Liver (tissue), 9 donors: ENCODE results near the gene KNOP1. TPM values are rescaled to one million over a fixed set of nuclear protein-coding genes. Genes with fewer than 3 reads are reported as not detected.

Source experiments
- DNase-seq: peaks from one replicate; pipeline ENCODE4 v3.0.0-alpha.2; 2017; ENCODE audit warnings: low spot score
- H3K27ac ChIP-seq, 2 donors: one replicate each; pipeline ENCODE4 v1.7.0; 2013; ENCODE audit warnings: inconsistent platforms in 2 of 2, low read length in 2 of 2, control low read depth in 1 of 2, low read depth in 1 of 2, mild to moderate bottlenecking in 1 of 2
- H3K27me3 ChIP-seq, 4 donors: one replicate each; pipeline versions ENCODE4 v1.6.1 to v1.7.0; 2013; ENCODE audit warnings: low read length in 3 of 4, inconsistent platforms in 1 of 4, mild to moderate bottlenecking in 1 of 4, moderate library complexity in 1 of 4; ENCODE audit not compliant: control insufficient read depth in 4 of 4, insufficient read depth in 4 of 4
- H3K36me3 ChIP-seq, 4 donors: one replicate each; pipeline versions ENCODE4 v1.6.1 to v1.7.0; 2013; ENCODE audit warnings: low read length in 3 of 4, mild to moderate bottlenecking in 3 of 4, low read depth in 1 of 4, moderate library complexity in 1 of 4; ENCODE audit not compliant: control insufficient read depth in 4 of 4, insufficient read depth in 3 of 4
- H3K4me1 ChIP-seq, 4 donors: one replicate each; pipeline versions ENCODE4 v1.6.1 to v1.7.0; 2013; ENCODE audit warnings: low read length in 3 of 4, mild to moderate bottlenecking in 3 of 4, moderate library complexity in 1 of 4; ENCODE audit not compliant: control insufficient read depth in 4 of 4, insufficient read depth in 4 of 4
- H3K4me3 ChIP-seq, 3 donors: one replicate each; pipeline versions ENCODE4 v1.6.1 to v1.7.0; 2013; ENCODE audit warnings: low read length in 3 of 3, control low read depth in 1 of 3, low read depth in 1 of 3, mild to moderate bottlenecking in 1 of 3
- H3K9ac ChIP-seq, 2 donors: one replicate each; pipeline ENCODE4 v1.7.0; 2013; ENCODE audit warnings: low read length in 2 of 2, mild to moderate bottlenecking in 2 of 2, moderate library complexity in 2 of 2, control low read depth in 1 of 2, low read depth in 1 of 2
- H3K9me3 ChIP-seq, 4 donors: one replicate each; pipeline versions ENCODE4 v1.6.1 to v1.7.0; 2013; ENCODE audit warnings: low read length in 3 of 4; ENCODE audit not compliant: control insufficient read depth in 4 of 4
- EGR1 ChIP-seq, 2 donors: IDR thresholded peaks; 2 replicates each; pipeline ENCODE4 v1.6.1; 2016 to 2018; ENCODE audit warnings: antibody characterized with exemption in 2 of 2, low read depth in 2 of 2
- FOXA1 ChIP-seq: IDR thresholded peaks from 2 replicates; pipeline ENCODE4 v1.6.1; 2016; ENCODE audit warnings: antibody characterized with exemption
- FOXA2 ChIP-seq: IDR thresholded peaks from 2 replicates; pipeline ENCODE4 v1.6.1; 2016; ENCODE audit warnings: antibody characterized with exemption
- GABPA ChIP-seq, 2 donors: IDR thresholded peaks in 1 of 2; conservative IDR thresholded peaks in 1 of 2; 2 replicates each; pipeline ENCODE4 v1.6.1; 2016; ENCODE audit warnings: antibody characterized with exemption in 2 of 2, mild to moderate bottlenecking in 1 of 2, moderate library complexity in 1 of 2
- HNF4A ChIP-seq, 2 donors: conservative IDR thresholded peaks; 2 replicates each; pipeline ENCODE4 v1.6.1; 2016; ENCODE audit warnings: antibody characterized with exemption in 2 of 2, mild to moderate bottlenecking in 2 of 2
- HNF4G ChIP-seq: IDR thresholded peaks from 2 replicates; pipeline ENCODE4 v1.6.1; 2016; ENCODE audit warnings: antibody characterized with exemption
- JUND ChIP-seq, 2 donors: IDR thresholded peaks; 2 replicates each; pipeline ENCODE4 v1.6.1; 2016; ENCODE audit warnings: antibody characterized with exemption in 2 of 2
- NR2F2 ChIP-seq: IDR thresholded peaks from 2 replicates; pipeline ENCODE4 v1.6.1; 2016; ENCODE audit warnings: antibody characterized with exemption
- RAD21 ChIP-seq, 2 donors: IDR thresholded peaks; 2 replicates each; pipeline ENCODE4 v1.6.1; 2016; ENCODE audit warnings: antibody characterized with exemption in 2 of 2, mild to moderate bottlenecking in 2 of 2
- REST ChIP-seq: IDR thresholded peaks from 2 replicates; pipeline ENCODE4 v1.6.1; 2016; ENCODE audit warnings: antibody characterized with exemption, mild to moderate bottlenecking
- RXRA ChIP-seq, 2 donors: IDR thresholded peaks; 2 replicates each; pipeline ENCODE4 v1.6.1; 2017 to 2018; ENCODE audit warnings: antibody characterized with exemption in 2 of 2, mild to moderate bottlenecking in 1 of 2
- SP1 ChIP-seq: IDR thresholded peaks from 2 replicates; pipeline ENCODE4 v1.6.1; 2018; ENCODE audit warnings: antibody characterized with exemption, mild to moderate bottlenecking
- TAF1 ChIP-seq: conservative IDR thresholded peaks from 2 replicates; pipeline ENCODE4 v1.6.1; 2016; ENCODE audit warnings: antibody characterized with exemption, mild to moderate bottlenecking
- YY1 ChIP-seq: IDR thresholded peaks from 2 replicates; pipeline ENCODE4 v1.6.1; 2016; ENCODE audit warnings: antibody characterized with exemption, mild to moderate bottlenecking
- WGBS: extraction: QIAGEN DNeasy Blood & Tissue Kit; methylation state at CpG from one replicate; pipeline ENCODE4 v1.1.7; 2013; 5-methylcytosine and 5-hydroxymethylcytosine counted together
- polyA plus RNA-seq, 2 donors: library from polyadenylated mRNA; stranded (reverse) in 1 of 2; unstranded in 1 of 2; fragments of 200-250 nt in 1 of 2; fragments of >200 nt in 1 of 2; fragmentation: Nextera tagmentation in 1 of 2; extraction: Ambion mirVana in 1 of 2; gene quantifications; one replicate each; pipeline versions ENCODE4 v1.2.1 to v1.2.3, GENCODE V29; 2013 to 2015
- total RNA-seq, 2 donors: library from RNA; depleted of rRNA; stranded (reverse); fragments of >200 nt; gene quantifications; one replicate each; pipeline ENCODE4 v1.2.3, GENCODE V29; 2014
- TF ChIP-seq, protein P1 (sequence below): IDR thresholded peaks from 2 replicates; pipeline ENCODE4 v1.6.1; 2016; ENCODE audit warnings: antibody characterized with exemption
- TF ChIP-seq, protein P2 (sequence below): fragments of 150-350 bp; IDR thresholded peaks from 2 replicates; pipeline ENCODE4 v1.5.1; 2017; ENCODE audit warnings: improper control_type of control experiment, low read depth, low read length; ENCODE audit not compliant: missing input control
- TF ChIP-seq, protein P3 (sequence below): IDR thresholded peaks from 2 replicates; pipeline ENCODE4 v1.6.1; 2016; ENCODE audit warnings: antibody characterized with exemption
- donor health status: healthy.
- donor health status: healthy.
- donor health status: healthy.
- donor health status: healthy.
- donor health status: healthy.

KNOP1 gene
- total and polyA plus RNA-seq, 4 donors, result 4.1 to 6.7 (median 5.7) TPM

GRCh38 chr16:19708296-19709205 is 9.5 kb downstream of the KNOP1 start:
- H3K36me3 ChIP-seq, result peaks cover 10 to 31% (median 16%) of the 10 kb centered on the region in 4 donors
- H3K27me3 ChIP-seq, result no peaks in the 10 kb centered on the region
- no peak for TF ChIP-seq RAD21 (IDR thresholded peaks at IDR 0.05)
- no peak for TF ChIP-seq TAF1
- TF ChIP-seq EGR1 (IDR thresholded peaks at IDR 0.05; ENCODE audit: low read depth in 2 of 2), result no peak
- TF ChIP-seq SP1, result no peak
- no peak for TF ChIP-seq YY1
- no peak for TF ChIP-seq GABPA (IDR thresholded peaks at IDR 0.05 in 1 of 2, conservative IDR thresholded peaks at IDR 0.05 in 1 of 2)
- TF ChIP-seq HNF4A (conservative IDR thresholded peaks at IDR 0.05), result no peak
- TF ChIP-seq NR2F2, result no peak
- TF ChIP-seq FOXA2, result no peak
- TF ChIP-seq, protein P1, sequence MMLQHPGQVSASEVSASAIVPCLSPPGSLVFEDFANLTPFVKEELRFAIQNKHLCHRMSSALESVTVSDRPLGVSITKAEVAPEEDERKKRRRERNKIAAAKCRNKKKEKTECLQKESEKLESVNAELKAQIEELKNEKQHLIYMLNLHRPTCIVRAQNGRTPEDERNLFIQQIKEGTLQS, result no peak
- TF ChIP-seq, protein P2, sequence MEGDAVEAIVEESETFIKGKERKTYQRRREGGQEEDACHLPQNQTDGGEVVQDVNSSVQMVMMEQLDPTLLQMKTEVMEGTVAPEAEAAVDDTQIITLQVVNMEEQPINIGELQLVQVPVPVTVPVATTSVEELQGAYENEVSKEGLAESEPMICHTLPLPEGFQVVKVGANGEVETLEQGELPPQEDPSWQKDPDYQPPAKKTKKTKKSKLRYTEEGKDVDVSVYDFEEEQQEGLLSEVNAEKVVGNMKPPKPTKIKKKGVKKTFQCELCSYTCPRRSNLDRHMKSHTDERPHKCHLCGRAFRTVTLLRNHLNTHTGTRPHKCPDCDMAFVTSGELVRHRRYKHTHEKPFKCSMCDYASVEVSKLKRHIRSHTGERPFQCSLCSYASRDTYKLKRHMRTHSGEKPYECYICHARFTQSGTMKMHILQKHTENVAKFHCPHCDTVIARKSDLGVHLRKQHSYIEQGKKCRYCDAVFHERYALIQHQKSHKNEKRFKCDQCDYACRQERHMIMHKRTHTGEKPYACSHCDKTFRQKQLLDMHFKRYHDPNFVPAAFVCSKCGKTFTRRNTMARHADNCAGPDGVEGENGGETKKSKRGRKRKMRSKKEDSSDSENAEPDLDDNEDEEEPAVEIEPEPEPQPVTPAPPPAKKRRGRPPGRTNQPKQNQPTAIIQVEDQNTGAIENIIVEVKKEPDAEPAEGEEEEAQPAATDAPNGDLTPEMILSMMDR, result no peak
- TF ChIP-seq, protein P3, sequence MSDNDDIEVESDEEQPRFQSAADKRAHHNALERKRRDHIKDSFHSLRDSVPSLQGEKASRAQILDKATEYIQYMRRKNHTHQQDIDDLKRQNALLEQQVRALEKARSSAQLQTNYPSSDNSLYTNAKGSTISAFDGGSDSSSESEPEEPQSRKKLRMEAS, result no peak
- TF ChIP-seq REST, result no peak
- TF ChIP-seq HNF4G, result no peak
- no peak for TF ChIP-seq FOXA1
- TF ChIP-seq JUND (IDR thresholded peaks at IDR 0.05), result no peak
- no peak for TF ChIP-seq RXRA (IDR thresholded peaks at IDR 0.05)
- DNase-seq, result no peak
- no peak overlapping the region for H3K4me3 ChIP-seq
- H3K9ac ChIP-seq, result no peak overlapping the region
- no peak overlapping the region for H3K27ac ChIP-seq
- 85% methylated on average over 18 of the region's 18 CpGs for WGBS
- H3K4me1 ChIP-seq, result no peaks in the 10 kb centered on the region
- H3K9me3 ChIP-seq, result no peaks in the 10 kb centered on the region
